Epithelial cell of proximal tubule (primary cell): ENCODE results near the gene NDUFS7. TPM values are rescaled to one million over a fixed set of nuclear protein-coding genes. Genes with fewer than 3 reads are reported as not detected.
A peak's percentile ranks its signal among the peaks of the same experiment; 100 is the strongest.

Experiments
- DNase-seq: peaks from one replicate; pipeline ENCODE4 v3.0.0-alpha.2; 2011; ENCODE audit warnings: low read depth
- H3K4me3 ChIP-seq: 2 replicates; pipeline ENCODE4 v1.5.1; 2011; ENCODE audit warnings: low read depth, mild to moderate bottlenecking, low read length
- CTCF ChIP-seq: conservative IDR thresholded peaks from 2 replicates; pipeline ENCODE4 v1.5.1; 2012; ENCODE audit warnings: low read depth, mild to moderate bottlenecking, low read length
- total RNA-seq: library from RNA; depleted of rRNA; stranded (reverse); fragments of >200 nt; gene quantifications from 2 replicates; pipeline ENCODE4 v1.2.3, GENCODE V29; 2015

Gene NDUFS7
- total RNA-seq = 138 and 174 TPM in 2 replicates

- no peak for DNase-seq
- TF ChIP-seq CTCF = no peak
- peak within 1 kb of the TSS; percentile 98 for H3K4me3 ChIP-seq
Observed at GRCh38 chr19:1383312-1384084, at the start of gene NDUFS7. Gene NDUFS7, plus strand, starts transcription at chr19:1383907. Its CDS starts 20 bp downstream, at chr19:1383927.

- no peak for DNase-seq
- no peak overlapping the region for H3K4me3 ChIP-seq
- no peak for TF ChIP-seq CTCF
Observed at GRCh38 chr19:1336079-1336684, 47.5 kb upstream of the NDUFS7 start.

- H3K4me3 ChIP-seq = no peak overlapping the region
- TF ChIP-seq CTCF = no peak
- no peak for DNase-seq
Observed at GRCh38 chr19:1340681-1341469, 42.8 kb upstream of the NDUFS7 start.

GRCh38 chr19:1343041-1343440 is 40.7 kb upstream of the NDUFS7 start:
- DNase-seq = no peak
- no peak for TF ChIP-seq CTCF
- no peak overlapping the region for H3K4me3 ChIP-seq

- H3K4me3 ChIP-seq = no peak overlapping the region
- no peak for DNase-seq
- TF ChIP-seq CTCF = no peak
Observed at GRCh38 chr19:1349211-1349610, 34.5 kb upstream of the NDUFS7 start.

GRCh38 chr19:1350867-1351266 is 32.8 kb upstream of the NDUFS7 start:
- no peak overlapping the region for H3K4me3 ChIP-seq
- DNase-seq = no peak
- TF ChIP-seq CTCF = no peak
